ENCODE measurements around the gene KRT14. TPM values are rescaled to one million over a fixed set of nuclear protein-coding genes. Genes with fewer than 3 reads are reported as not detected.

The KRT14 gene
- total RNA-seq, 8 experiments from 2014 or later: 0.18 to 1.3 (median 0.54) TPM; not detected in 3

- WGBS, 10 experiments: 0 to 100% (median 70%) methylated on average over 2 to 6 of the region's 7 CpGs; no CpG with 5 or more reads in 1 of the 10 experiments
Measured at GRCh38 chr17:41534899-41535546, 51.7 kb downstream of the KRT14 start.

DNA sequence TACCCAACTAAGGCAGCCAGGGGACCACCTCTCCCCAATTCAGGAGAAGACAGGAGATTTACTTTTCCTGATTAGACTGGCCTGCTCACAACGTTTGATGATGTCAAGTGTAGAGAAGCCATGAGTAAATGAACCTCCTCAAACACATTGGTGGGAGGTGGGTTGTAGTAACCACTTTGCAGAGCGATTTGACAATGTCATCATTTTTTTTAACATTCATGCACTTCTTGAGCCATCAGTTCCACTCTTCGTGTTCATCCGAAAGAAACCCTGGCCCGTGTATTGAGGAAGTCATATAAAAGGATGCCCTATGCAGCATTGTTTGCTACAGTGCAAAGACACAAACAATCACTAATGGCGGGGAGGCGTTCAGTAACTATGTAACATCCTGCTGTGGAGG lies 53.1 kb downstream of the KRT14 start:
- in situ Hi-C loops (cut with MboI; ENCODE audit: low pct_unique_long_range_greater_than_20kb in 2 of 9, low sequenced_read_pairs in 9 of 9, unreplicated experiment in 9 of 9): no loop called here
- no peak overlapping the region for H3K4me3 ChIP-seq

More at GRCh38 chr17:41534899-41535546, 51.7 kb downstream of the KRT14 start:
- H3K27ac ChIP-seq: no peak overlapping the region
- no peak for ATAC-seq (replicated peaks in 6 of 8)
- peaks cover 15 to 21% of the 10 kb centered on the region in 2 donors for H3K4me1 ChIP-seq (replicated peaks in 1 of 2)
- no peak overlapping the region for H3K4me3 ChIP-seq
- in situ Hi-C loops (cut with MboI; ENCODE audit: low pct_unique_long_range_greater_than_20kb in 2 of 9, low sequenced_read_pairs in 9 of 9, unreplicated experiment in 9 of 9): no loop called here

DNA sequence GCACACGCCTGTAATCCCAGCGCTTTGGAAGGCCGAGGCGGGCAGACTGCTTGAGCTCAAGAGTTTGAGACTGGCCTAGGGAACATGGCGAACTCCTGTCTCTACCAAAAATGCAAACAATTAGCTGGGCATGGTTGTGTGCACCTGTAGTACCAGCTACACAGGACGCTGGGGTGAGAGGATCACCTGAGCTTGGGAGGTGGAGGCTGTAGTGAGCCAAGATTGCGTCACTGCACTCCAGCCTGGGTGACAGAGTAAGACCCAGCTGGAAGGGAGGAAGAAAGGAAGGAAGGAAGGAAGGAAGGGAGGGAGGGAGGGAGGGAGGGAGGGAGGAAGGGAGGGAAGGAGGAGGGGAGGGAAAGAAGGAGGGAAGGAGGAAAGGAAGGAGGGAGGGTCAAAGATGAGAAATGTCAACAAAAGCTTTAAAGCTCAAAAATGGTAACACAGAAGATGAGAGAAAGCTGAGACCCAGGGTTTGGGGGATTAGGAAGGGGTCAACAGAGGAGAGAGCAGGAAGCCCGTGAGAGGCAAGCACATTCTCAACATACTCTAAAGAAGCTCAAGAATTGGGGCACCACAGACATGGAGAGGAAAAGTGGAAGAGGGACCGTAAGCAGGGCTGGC lies 53.6 kb downstream of the KRT14 start:
- Histone ChIP-seq H3K4me3 (no peak overlapping the region), H3K27ac (no peak overlapping the region), H3K4me1 (replicated peaks in 1 of 2) (peaks cover 6 to 9% of the 10 kb centered on the region in 2 donors)
- in situ Hi-C loops (cut with MboI; ENCODE audit: low pct_unique_long_range_greater_than_20kb in 2 of 9, low sequenced_read_pairs in 9 of 9, unreplicated experiment in 9 of 9): no loop called here
- ATAC-seq (replicated peaks in 6 of 8): no peak
- 17 to 100% (median 71%) methylated on average over 1 to 6 of the region's 9 CpGs; no CpG with 5 or more reads in 3 of the 10 experiments for WGBS, 10 experiments

More for the DNA sequence above, 53.1 kb downstream of the KRT14 start:
- peaks cover 9 to 15% of the 10 kb centered on the region in 2 donors for H3K4me1 ChIP-seq (replicated peaks in 1 of 2)
- 68 to 100% (median 88%) methylated on average over 3 to 7 of the region's 7 CpGs; no CpG with 5 or more reads in 4 of the 10 experiments for WGBS, 10 experiments
- ATAC-seq (replicated peaks in 6 of 8): no peak
- H3K27ac ChIP-seq: no peak overlapping the region

Other genes with a start within 250 kb of the KRT14 start
- gene KRT33A, start 236.1 kb downstream of the KRT14 start, total RNA-seq: not detected
- under 1 TPM in 1 of 8 experiments, not detected in 7; 0.13 TPM for gene KRT33B, start 217.1 kb downstream of the KRT14 start, total RNA-seq
- gene KRT34, start 204.6 kb downstream of the KRT14 start, total RNA-seq: under 1 TPM in 2 of 8 experiments, not detected in 6; 0.14 TPM
- gene KRT31, start 189.3 kb downstream of the KRT14 start, total RNA-seq: under 1 TPM in 2 of 8 experiments, not detected in 6; 0.32 to 0.38 TPM
- under 1 TPM in 3 of 8 experiments, not detected in 5; 0.05 to 0.41 (median 0.33) TPM for gene KRT37, start 162.3 kb downstream of the KRT14 start, total RNA-seq
- under 1 TPM in 3 of 8 experiments, not detected in 5; 0.11 to 0.92 (median 0.71) TPM for gene KRT38, start 145.9 kb downstream of the KRT14 start, total RNA-seq
- under 1 TPM in 1 of 8 experiments, not detected in 7; 0.05 TPM for gene KRT32, start 119.5 kb downstream of the KRT14 start, total RNA-seq
- gene KRT35, start 105.7 kb downstream of the KRT14 start, total RNA-seq: under 1 TPM in 4 of 8 experiments, not detected in 4; 0.09 to 0.24 (median 0.17) TPM
- under 1 TPM in 2 of 8 experiments, not detected in 6; 0.19 to 0.25 TPM for gene KRT36, start 97.0 kb downstream of the KRT14 start, total RNA-seq
- 1 to 10 TPM in 1 of 8 experiments, under 1 TPM in 3, not detected in 4; 0.32 to 1.9 (median 0.67) TPM for gene KRT13, start 81.3 kb downstream of the KRT14 start, total RNA-seq
- 1 to 10 TPM in 2 of 8 experiments, under 1 TPM in 5, not detected in 1; 0.11 to 4.0 (median 0.25) TPM for gene KRT15, start 68.0 kb downstream of the KRT14 start, total RNA-seq
- 1 to 10 TPM in 3 of 8 experiments, under 1 TPM in 3, not detected in 2; 0.29 to 6.2 (median 0.86) TPM for gene KRT19, start 58.6 kb downstream of the KRT14 start, total RNA-seq
- 1 to 10 TPM in 1 of 8 experiments, under 1 TPM in 6, not detected in 1; 0.11 to 1.5 (median 0.46) TPM for gene KRT9, start 14.8 kb downstream of the KRT14 start, total RNA-seq
- 10 to 100 TPM in 1 of 8 experiments, 1 to 10 TPM in 3, not detected in 4; 1.0 to 26.9 (median 4.5) TPM for gene KRT16, start 25.9 kb upstream of the KRT14 start, total RNA-seq
- gene KRT17, start 37.7 kb upstream of the KRT14 start, total RNA-seq: 10 to 100 TPM in 3 of 8 experiments, 1 to 10 TPM in 1, under 1 TPM in 2, not detected in 2; 0.17 to 18.1 (median 5.8) TPM
- 100 to 1,000 TPM; 160 to 776 (median 444) TPM for gene EIF1, start 102.0 kb upstream of the KRT14 start, total RNA-seq
- gene GAST, start 125.4 kb upstream of the KRT14 start, total RNA-seq: not detected
- 10 to 100 TPM in 1 of 8 experiments, 1 to 10 TPM in 6, under 1 TPM in 1; 0.41 to 12.8 (median 2.1) TPM for gene HAP1, start 147.7 kb upstream of the KRT14 start, total RNA-seq
- 10 to 100 TPM in 7 of 8 experiments, 1 to 10 TPM in 1; 4.9 to 34.5 (median 16.8) TPM for gene JUP, start 199.8 kb upstream of the KRT14 start, total RNA-seq
- gene P3H4, start 225.1 kb upstream of the KRT14 start, total RNA-seq: 10 to 100 TPM; 13.4 to 50.3 (median 20.3) TPM
- gene FKBP10, start 226.1 kb upstream of the KRT14 start, total RNA-seq: 100 to 1,000 TPM in 4 of 8 experiments, 10 to 100 TPM in 4; 42.7 to 330 (median 97.6) TPM
- 100 to 1,000 TPM in 4 of 8 experiments, 10 to 100 TPM in 4; 55.9 to 126 (median 104) TPM for gene NT5C3B, start 249.3 kb upstream of the KRT14 start, total RNA-seq

Data from motor neuron (in vitro differentiated cells).